Tibial artery (tissue), 4 donors: Measurements from ENCODE around the gene TSPAN15.

ENCODE experiments used
- DNase-seq, 2 donors: peaks; one replicate each; pipeline ENCODE4 v3.0.0-alpha.2; 2019
- H3K27ac ChIP-seq, 2 donors: fragments of 200-600 bp; sonication (generic) in 1 of 2; 1 replicate in 1 of 2; 2 replicates in 1 of 2; pipeline ENCODE4 v1.5.1; 2018 to 2019; ENCODE audit warnings: mild to moderate bottlenecking in 1 of 2
- H3K27me3 ChIP-seq, 2 donors: fragments of 200-600 bp; sonication (generic) in 1 of 2; one replicate each; pipeline versions ENCODE4 v1.5.1 to v1.6.0; 2016 to 2019
- H3K36me3 ChIP-seq, 3 donors: fragments of 200-600 bp; sonication (generic) in 2 of 3; one replicate each; pipeline ENCODE4 v1.5.1; 2016 to 2019; ENCODE audit warnings: mild to moderate bottlenecking in 2 of 3
- H3K4me1 ChIP-seq, 4 donors: fragments of 200-600 bp; sonication (generic) in 2 of 4; 1 replicate in 3 of 4; 2 replicates in 1 of 4; pipeline ENCODE4 v1.5.1; 2016 to 2019
- H3K4me3 ChIP-seq, 2 donors: fragments of 200-600 bp; sonication (generic) in 1 of 2; 1 replicate in 1 of 2; 2 replicates in 1 of 2; pipeline ENCODE4 v1.5.1; 2018 to 2019; ENCODE audit warnings: mild to moderate bottlenecking in 2 of 2
- H3K9me3 ChIP-seq, 3 donors: fragments of 200-600 bp; sonication (generic) in 1 of 3; one replicate each; pipeline ENCODE4 v1.5.1; 2016 to 2019
- CTCF ChIP-seq, 2 experiments: fragments of 200-600 bp in 1 of 2; fragments of 450-650 bp in 1 of 2; IDR thresholded peaks; one replicate each; pipeline ENCODE4 v1.5.1; 2017 to 2019; ENCODE audit warnings: antibody characterized with exemption in 2 of 2, mild to moderate bottlenecking in 1 of 2, moderate library complexity in 1 of 2
- intact Hi-C: fragments of 100-400 bp; cut with DNase I; formaldehyde crosslinking; loops from one replicate; pipeline ENCODE4 v1.15.0; 2023; ENCODE audit warnings: low total_unique reads

Gene TSPAN15

GRCh38 chr10:69468751-69469089, 17.5 kb downstream of the TSPAN15 start:
- intact Hi-C loops, result no loop called here
- H3K27me3 ChIP-seq, result no peaks in the 10 kb centered on the region
- H3K27ac ChIP-seq, result peak overlapping the region in 1 of 2 donors; percentile 29
- no peak overlapping the region for H3K4me3 ChIP-seq
- no peaks in the 10 kb centered on the region for H3K36me3 ChIP-seq
- H3K9me3 ChIP-seq, result no peaks in the 10 kb centered on the region
- DNase-seq, result no peak
- H3K4me1 ChIP-seq, result peaks cover 0 to 69% (median 34%) of the 10 kb centered on the region in 4 donors
- no peak for TF ChIP-seq CTCF (IDR thresholded peaks at IDR 0.05)

- TF ChIP-seq CTCF (IDR thresholded peaks at IDR 0.05), result no peak
- H3K27me3 ChIP-seq, result no peaks in the 10 kb centered on the region
- H3K27ac ChIP-seq, result no peak overlapping the region
- H3K4me3 ChIP-seq, result no peak overlapping the region
- H3K36me3 ChIP-seq, result no peaks in the 10 kb centered on the region
- no peak for DNase-seq
- intact Hi-C loops, result no loop called here
- no peaks in the 10 kb centered on the region for H3K9me3 ChIP-seq
- peaks cover 0 to 69% (median 37%) of the 10 kb centered on the region in 4 donors for H3K4me1 ChIP-seq
Measured at GRCh38 chr10:69469976-69470375, 18.7 kb downstream of the TSPAN15 start.

- Histone ChIP-seq H3K9me3 (no peaks in the 10 kb centered on the region), H3K4me1 (peaks cover 0 to 69% (median 39%) of the 10 kb centered on the region in 4 donors), H3K27ac (peak overlapping the region in 1 of 2 donors; percentile 92), H3K36me3 (no peaks in the 10 kb centered on the region), H3K4me3 (no peak overlapping the region), H3K27me3 (no peaks in the 10 kb centered on the region)
- intact Hi-C loops, result no loop called here
- no peak for TF ChIP-seq CTCF (IDR thresholded peaks at IDR 0.05)
- DNase-seq, result no peak
Measured at GRCh38 chr10:69470463-69471384, 19.5 kb downstream of the TSPAN15 start.

- H3K4me1 ChIP-seq, result peaks cover 0 to 73% (median 40%) of the 10 kb centered on the region in 4 donors
- TF ChIP-seq CTCF (IDR thresholded peaks at IDR 0.05), result no peak
- no peaks in the 10 kb centered on the region for H3K9me3 ChIP-seq
- peak overlapping the region; percentile 89 to 92 for H3K27ac ChIP-seq
- no peak overlapping the region for H3K4me3 ChIP-seq
- DNase-seq, result no peak
- H3K36me3 ChIP-seq, result no peaks in the 10 kb centered on the region
- no peaks in the 10 kb centered on the region for H3K27me3 ChIP-seq
- intact Hi-C loops, result no loop called here
Measured at GRCh38 chr10:69472142-69472541, 20.9 kb downstream of the TSPAN15 start.

- Histone ChIP-seq H3K36me3 (no peaks in the 10 kb centered on the region), H3K4me1 (peaks cover 0 to 73% (median 40%) of the 10 kb centered on the region in 4 donors), H3K9me3 (no peaks in the 10 kb centered on the region), H3K4me3 (no peak overlapping the region), H3K27ac (peak overlapping the region; percentile 89 to 92), H3K27me3 (no peaks in the 10 kb centered on the region)
- peak in 1 of 2 donors; percentile 55 for DNase-seq
- no peak for TF ChIP-seq CTCF (IDR thresholded peaks at IDR 0.05)
- intact Hi-C loops, result no loop called here
Measured at GRCh38 chr10:69472544-69472943, 21.3 kb downstream of the TSPAN15 start.
